Neural progenitor cell (in vitro differentiated cells): ENCODE measurements around the gene OPRL1. TPM values are rescaled to one million over a fixed set of nuclear protein-coding genes. Genes with fewer than 3 reads are reported as not detected.

Experiments used
- DNase-seq: peaks from one replicate; pipeline ENCODE4 v3.0.0-alpha.2; 2016; ENCODE audit warnings: low spot score
- H2AFZ ChIP-seq: fragments of 200-600 bp; sonication (generic); replicated peaks from 2 replicates; pipeline ENCODE4 v1.6.1; 2016; ENCODE audit warnings: antibody characterized with exemption
- H3F3A ChIP-seq: fragments of 200-600 bp; sonication (generic); 2 replicates; pipeline ENCODE4 v1.6.1; 2016; ENCODE audit warnings: antibody characterized with exemption, low read depth
- H3K27ac ChIP-seq: fragments of 200-600 bp; sonication (generic); 2 replicates; pipeline ENCODE4 v1.5.1; 2016; ENCODE audit warnings: mild to moderate bottlenecking
- H3K27me3 ChIP-seq: fragments of 200-600 bp; sonication (generic); 2 replicates; pipeline ENCODE4 v1.6.1; 2016; ENCODE audit warnings: mild to moderate bottlenecking, moderate library complexity
- H3K36me3 ChIP-seq: fragments of 200-600 bp; sonication (generic); 2 replicates; pipeline ENCODE4 v1.5.1; 2016
- H3K4me1 ChIP-seq: fragments of 200-600 bp; sonication (generic); 2 replicates; pipeline ENCODE4 v1.6.1; 2016; ENCODE audit warnings: mixed run types
- H3K4me2 ChIP-seq: fragments of 200-600 bp; sonication (generic); 2 replicates; pipeline ENCODE4 v1.6.1; 2016
- H3K4me3 ChIP-seq: fragments of 200-600 bp; sonication (generic); 2 replicates; pipeline ENCODE4 v1.5.1; 2016
- H3K79me2 ChIP-seq: fragments of 200-600 bp; sonication (generic); 2 replicates; pipeline ENCODE4 v1.6.1; 2016; ENCODE audit warnings: low read depth
- H3K9ac ChIP-seq: fragments of 200-600 bp; sonication (generic); 2 replicates; pipeline ENCODE4 v1.6.1; 2016
- H3K9me3 ChIP-seq: fragments of 200-600 bp; sonication (generic); 2 replicates; pipeline ENCODE4 v1.5.1; 2016; ENCODE audit warnings: low read depth
- H4K20me1 ChIP-seq: fragments of 200-600 bp; sonication (generic); 2 replicates; pipeline ENCODE4 v1.6.1; 2016; ENCODE audit warnings: low read depth
- H3K27ac Mint-ChIP-seq: 3 replicates; pipeline ENCODE4 v1.8.0; 2021; ENCODE audit warnings: mixed read lengths
- H3K27me3 Mint-ChIP-seq: 2 replicates; pipeline ENCODE4 v1.8.0; 2022; ENCODE audit warnings: low read depth, mild to moderate bottlenecking, inconsistent platforms, moderate library complexity, mixed read lengths; ENCODE audit not compliant: insufficient read depth
- H3K36me3 Mint-ChIP-seq: 3 replicates; pipeline ENCODE4 v1.8.0; 2021; ENCODE audit warnings: mixed read lengths
- H3K4me1 Mint-ChIP-seq: 3 replicates; pipeline ENCODE4 v1.8.0; 2021; ENCODE audit warnings: mixed read lengths
- H3K4me3 Mint-ChIP-seq: 3 replicates; pipeline ENCODE4 v1.8.0; 2021; ENCODE audit warnings: mild to moderate bottlenecking, moderate library complexity, mixed read lengths
- H3K9me3 Mint-ChIP-seq: 3 replicates; pipeline ENCODE4 v1.8.0; 2020; ENCODE audit warnings: mixed read lengths
- CTCF ChIP-seq: fragments of 200-600 bp; sonication (generic); IDR thresholded peaks from 2 replicates; pipeline ENCODE4 v1.5.1; 2017; ENCODE audit warnings: antibody characterized with exemption, mild to moderate bottlenecking
- EZH2 ChIP-seq: fragments of 200-600 bp; sonication (generic); IDR thresholded peaks from 2 replicates; pipeline ENCODE4 v1.6.1; 2017; ENCODE audit warnings: antibody characterized with exemption, mild to moderate bottlenecking, moderate library complexity
- EZH2phosphoT487 ChIP-seq: fragments of 200-600 bp; sonication (generic); IDR thresholded peaks from 2 replicates; pipeline ENCODE4 v1.6.1; 2017; ENCODE audit warnings: antibody characterized with exemption
- total RNA-seq: library from RNA; depleted of rRNA; stranded (reverse); fragments of >200 nt; gene quantifications from 2 replicates; pipeline ENCODE4 v1.2.3, GENCODE V29; 2015; ENCODE audit warnings: low replicate concordance

OPRL1 gene
- total RNA-seq, 1 donor from 2014 or later, result 1.3 TPM

- no peaks in the 10 kb centered on the region for H3K9me3 ChIP-seq
- no peak overlapping the region for H3K9ac ChIP-seq
- peaks cover 19% of the 10 kb centered on the region for H3F3A ChIP-seq
- H3K36me3 ChIP-seq, result no peaks in the 10 kb centered on the region
- H3K9me3 Mint-ChIP-seq, result no peaks in the 10 kb centered on the region
- DNase-seq, result no peak
- H3K27me3 Mint-ChIP-seq, result peaks cover 46% of the 10 kb centered on the region
- peaks cover 12% of the 10 kb centered on the region for H3K4me1 ChIP-seq
- H3K4me3 ChIP-seq, result peak overlapping the region; percentile 13
- no peak overlapping the region for H3K27ac Mint-ChIP-seq
- peaks cover 18% of the 10 kb centered on the region for H4K20me1 ChIP-seq
- H3K79me2 ChIP-seq, result no peaks in the 10 kb centered on the region
- peaks cover 13% of the 10 kb centered on the region for H3K4me1 Mint-ChIP-seq
- H3K4me2 ChIP-seq, result peak overlapping the region; percentile 67
- peaks cover 84% of the 10 kb centered on the region for H3K27me3 ChIP-seq
- no peak overlapping the region for H2AFZ ChIP-seq
- H3K4me3 Mint-ChIP-seq, result no peak overlapping the region
- H3K36me3 Mint-ChIP-seq, result no peaks in the 10 kb centered on the region
- TF ChIP-seq CTCF (no peak), EZH2phosphoT487 (peak; percentile 40), EZH2 (peak; percentile 51)
- no peak overlapping the region for H3K27ac ChIP-seq
Measured at GRCh38 chr20:64049878-64050260, 30.0 kb upstream of the OPRL1 start.

- no peak overlapping the region for H3K27ac ChIP-seq
- no peak overlapping the region for H3K9ac ChIP-seq
- Mint-ChIP-seq H3K9me3 (peaks cover 2% of the 10 kb centered on the region), H3K36me3 (no peaks in the 10 kb centered on the region), H3K27ac (no peak overlapping the region), H3K4me1 (peaks cover 17% of the 10 kb centered on the region), H3K4me3 (peak overlapping the region; percentile 65), H3K27me3 (peaks cover 42% of the 10 kb centered on the region)
- peaks cover 9% of the 10 kb centered on the region for H3K4me1 ChIP-seq
- no peaks in the 10 kb centered on the region for H3K79me2 ChIP-seq
- H3K9me3 ChIP-seq, result no peaks in the 10 kb centered on the region
- H3K27me3 ChIP-seq, result peaks cover 79% of the 10 kb centered on the region
- H3K4me3 ChIP-seq, result no peak overlapping the region
- H3F3A ChIP-seq, result peaks cover 19% of the 10 kb centered on the region
- TF ChIP-seq EZH2, result no peak
- no peak for TF ChIP-seq CTCF
- TF ChIP-seq EZH2phosphoT487, result no peak
- no peaks in the 10 kb centered on the region for H3K36me3 ChIP-seq
- no peak overlapping the region for H2AFZ ChIP-seq
- peaks cover 18% of the 10 kb centered on the region for H4K20me1 ChIP-seq
- DNase-seq, result no peak
- no peak overlapping the region for H3K4me2 ChIP-seq
Measured at GRCh38 chr20:64050261-64051032, 29.4 kb upstream of the OPRL1 start.

- no peaks in the 10 kb centered on the region for H3K79me2 ChIP-seq
- H3F3A ChIP-seq, result peaks cover 19% of the 10 kb centered on the region
- H3K27ac ChIP-seq, result no peak overlapping the region
- H3K9me3 ChIP-seq, result no peaks in the 10 kb centered on the region
- peaks cover 8% of the 10 kb centered on the region for H3K4me1 ChIP-seq
- peaks cover 73% of the 10 kb centered on the region for H3K27me3 ChIP-seq
- H3K36me3 ChIP-seq, result no peaks in the 10 kb centered on the region
- Mint-ChIP-seq H3K4me3 (no peak overlapping the region), H3K36me3 (no peaks in the 10 kb centered on the region), H3K27ac (no peak overlapping the region), H3K27me3 (peaks cover 36% of the 10 kb centered on the region), H3K4me1 (peaks cover 17% of the 10 kb centered on the region), H3K9me3 (peaks cover 2% of the 10 kb centered on the region)
- H3K9ac ChIP-seq, result no peak overlapping the region
- no peak overlapping the region for H2AFZ ChIP-seq
- no peak for DNase-seq
- TF ChIP-seq EZH2phosphoT487 (no peak), EZH2 (no peak), CTCF (no peak)
- no peak overlapping the region for H3K4me3 ChIP-seq
- no peak overlapping the region for H3K4me2 ChIP-seq
- peaks cover 18% of the 10 kb centered on the region for H4K20me1 ChIP-seq
Measured at GRCh38 chr20:64051033-64051452, 28.8 kb upstream of the OPRL1 start.
